ENCODE measurements around the gene MKNK1.
A peak's percentile ranks its signal among the peaks of the same experiment; 100 is the strongest.

MKNK1 gene

DNA sequence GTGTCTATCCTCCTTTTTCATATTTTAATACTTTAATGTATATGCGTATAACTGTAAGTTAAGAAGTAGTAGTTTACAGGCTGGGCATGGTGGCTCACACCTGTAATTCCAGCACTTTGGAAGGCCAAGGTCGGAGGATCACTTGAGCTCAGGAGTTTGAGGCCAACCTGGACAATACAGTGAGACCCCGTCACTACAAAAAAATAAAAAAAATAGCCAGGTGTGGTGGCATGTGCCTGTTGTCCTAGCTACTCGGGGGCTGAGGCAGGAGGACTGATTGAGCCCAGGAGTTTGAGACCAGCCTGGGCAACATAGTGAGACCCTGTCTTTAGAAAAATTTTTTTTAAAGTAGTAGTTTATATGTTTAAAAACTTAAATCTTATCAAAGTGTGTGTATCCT lies 41.7 kb upstream of the MKNK1 start:
- FAIRE-seq (no peak), DNase-seq (ENCODE audit: insufficient read length, low spot score) (no peak)
- TF ChIP-seq SPI1 (IDR thresholded peaks at IDR 0.05; ENCODE audit: low read depth, low read length): no peak

DNA sequence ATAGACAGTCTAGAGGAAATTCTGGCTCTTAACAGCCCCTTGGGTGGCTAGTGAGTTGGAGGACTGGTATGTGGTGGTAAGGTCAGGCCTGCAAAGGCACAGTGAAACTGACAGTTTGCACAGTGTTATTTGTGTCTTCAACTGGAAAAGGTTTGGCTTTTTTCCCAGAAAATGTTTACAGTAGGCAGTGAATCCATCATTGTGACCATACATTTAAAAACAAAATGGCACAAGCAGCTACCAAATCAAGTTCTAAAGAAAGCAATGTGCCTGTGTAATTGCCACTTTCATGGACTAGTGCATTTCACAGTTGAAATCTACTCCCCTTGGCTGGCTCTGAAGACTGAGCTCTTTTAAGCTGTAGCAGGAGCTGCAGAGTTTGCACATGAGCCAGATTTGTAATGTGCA lies 39.3 kb upstream of the MKNK1 start:
- DNase-seq (ENCODE audit: insufficient read length, low spot score): no peak
- FAIRE-seq: no peak

DNA sequence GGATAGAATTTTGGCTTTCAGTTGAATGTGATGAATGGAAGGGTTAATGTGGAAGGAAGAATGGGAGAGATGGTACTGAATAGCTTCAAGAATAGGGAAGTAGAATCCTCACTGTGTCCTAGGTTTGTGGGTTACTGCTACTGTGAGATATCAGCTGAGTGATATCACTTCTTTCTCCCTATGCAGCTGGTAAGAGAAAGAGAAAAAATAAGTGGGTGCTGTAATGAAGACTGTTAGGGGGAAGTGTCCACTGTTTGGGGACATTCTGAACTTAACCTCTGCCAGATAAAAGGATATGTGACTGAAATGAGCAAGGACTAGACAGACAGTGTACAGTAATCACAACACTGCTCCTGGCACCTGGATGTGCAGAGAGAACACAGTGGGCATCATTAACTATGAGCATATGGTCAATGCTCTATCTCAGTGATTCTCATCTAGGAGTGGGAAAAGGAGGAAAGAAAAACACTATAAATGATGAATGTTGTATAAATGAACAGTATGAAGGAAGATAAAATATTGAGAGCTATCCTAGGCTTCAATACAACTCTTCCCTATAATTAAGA lies 38.1 kb upstream of the MKNK1 start:
- DNase-seq (ENCODE audit: insufficient read length, low spot score): no peak
- FAIRE-seq: peak; percentile 28
- TF ChIP-seq POLR2AphosphoS5 (IDR thresholded peaks at IDR 0.05; ENCODE audit: low read depth, low read length) (no peak), SPI1 (IDR thresholded peaks at IDR 0.05; ENCODE audit: low read depth, low read length) (no peak), POU2F2 (IDR thresholded peaks at IDR 0.05; ENCODE audit: low read depth, low read length) (no peak), PAX5 (IDR thresholded peaks at IDR 0.05; ENCODE audit: insufficient read depth, low read length, severe bottlenecking) (no peak)

More for the DNA sequence above, 39.3 kb upstream of the MKNK1 start:
- TF ChIP-seq SPI1 (IDR thresholded peaks at IDR 0.05; ENCODE audit: low read depth, low read length) (no peak), POU2F2 (IDR thresholded peaks at IDR 0.05; ENCODE audit: low read depth, low read length) (no peak), POLR2A (IDR thresholded peaks at IDR 0.05; ENCODE audit: low read depth, low read length) (no peak), POLR2AphosphoS5 (IDR thresholded peaks at IDR 0.05; ENCODE audit: low read depth, low read length) (no peak), TAF1 (IDR thresholded peaks at IDR 0.05; ENCODE audit: low read depth, low read length) (no peak), PAX5 (IDR thresholded peaks at IDR 0.05; ENCODE audit: insufficient read depth, low read length, severe bottlenecking) (no peak)

DNA sequence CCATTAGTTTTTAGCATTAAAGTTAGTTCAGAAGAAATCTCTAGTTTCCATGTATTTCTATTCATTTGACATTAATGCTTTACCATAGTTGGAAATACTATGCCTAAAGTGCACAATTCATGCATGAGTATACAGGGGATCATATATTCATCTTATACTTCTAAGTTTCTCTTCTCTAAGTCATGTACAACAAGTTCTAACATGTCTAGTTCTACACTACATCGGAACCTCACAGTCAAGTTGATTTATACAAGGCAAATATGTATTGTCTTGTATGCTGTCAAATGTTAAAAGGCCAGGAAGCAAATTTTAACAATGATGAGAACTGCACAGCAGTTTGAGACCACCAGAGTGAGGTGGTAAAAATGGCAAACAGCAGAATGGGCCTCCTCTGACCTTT lies 35.5 kb upstream of the MKNK1 start:
- FAIRE-seq: no peak
- DNase-seq (ENCODE audit: insufficient read length, low spot score): no peak
- TF ChIP-seq PAX5 (IDR thresholded peaks at IDR 0.05; ENCODE audit: insufficient read depth, low read length, severe bottlenecking): no peak

- DNase-seq (ENCODE audit: insufficient read length, low spot score) (no peak), FAIRE-seq (no peak)
- no peak for TF ChIP-seq POLR2A (IDR thresholded peaks at IDR 0.05; ENCODE audit: low read depth, low read length)
- no peak for TF ChIP-seq TAF1 (IDR thresholded peaks at IDR 0.05; ENCODE audit: low read depth, low read length)
- TF ChIP-seq PAX5 (IDR thresholded peaks at IDR 0.05; ENCODE audit: insufficient read depth, low read length, severe bottlenecking): no peak
- TF ChIP-seq POLR2AphosphoS5 (IDR thresholded peaks at IDR 0.05; ENCODE audit: low read depth, low read length): no peak
- no peak for TF ChIP-seq POU2F2 (IDR thresholded peaks at IDR 0.05; ENCODE audit: low read depth, low read length)
- no peak for TF ChIP-seq SPI1 (IDR thresholded peaks at IDR 0.05; ENCODE audit: low read depth, low read length)
Observed at GRCh38 chr1:46638921-46639320, 34.9 kb upstream of the MKNK1 start.

DNA sequence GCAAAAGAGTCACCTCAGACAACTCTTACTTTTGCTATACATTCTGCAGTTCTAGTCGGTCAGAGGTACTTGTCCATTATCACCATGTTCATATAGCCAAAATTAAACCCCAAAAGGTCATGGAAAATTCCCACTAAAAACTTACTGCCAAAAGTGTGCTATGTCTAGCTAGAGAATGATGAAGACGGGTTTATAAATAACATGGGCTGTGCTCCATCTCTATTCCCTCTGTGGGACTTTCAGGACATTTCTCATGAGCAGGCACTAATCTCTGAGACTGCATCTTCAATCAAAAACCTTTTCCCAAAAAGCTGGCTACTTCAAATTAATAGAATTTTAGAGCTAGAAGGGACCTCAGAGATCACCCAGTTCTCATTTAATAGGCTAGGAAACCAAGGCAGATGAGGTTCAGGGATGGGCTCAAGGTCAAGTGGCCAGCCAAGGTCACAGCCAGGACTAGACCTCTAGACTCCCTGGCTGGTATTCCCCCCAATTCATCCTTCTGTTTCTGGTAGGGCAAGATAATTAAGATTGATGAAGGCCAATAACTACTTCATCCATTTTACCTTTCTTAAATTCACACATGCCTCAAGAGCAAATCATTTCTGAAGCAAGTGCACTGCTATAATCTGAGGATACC lies 33.5 kb upstream of the MKNK1 start:
- no peak for DNase-seq (ENCODE audit: insufficient read length, low spot score)

DNA sequence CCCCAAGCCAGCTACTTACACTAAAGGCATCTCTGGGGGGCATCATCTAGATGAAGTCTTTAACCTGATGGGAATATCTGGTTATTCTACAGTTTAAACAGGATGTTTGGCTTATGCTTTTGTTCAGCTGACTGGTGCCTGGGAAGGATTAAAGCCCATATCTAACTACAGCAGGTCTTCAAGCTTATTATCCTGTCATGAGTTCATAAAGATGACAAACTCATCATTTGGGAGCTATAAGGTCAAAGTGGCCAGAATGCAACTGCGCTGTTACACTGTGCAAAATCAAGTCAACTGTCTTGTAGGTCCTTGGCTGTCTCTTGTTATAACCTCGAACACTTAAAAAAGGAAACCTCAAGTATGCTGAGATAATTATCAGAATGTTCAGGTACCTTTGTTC lies 31.1 kb upstream of the MKNK1 start:
- no peak for DNase-seq (ENCODE audit: insufficient read length, low spot score)
- TF ChIP-seq POU2F2 (IDR thresholded peaks at IDR 0.05; ENCODE audit: low read depth, low read length) (no peak), POLR2AphosphoS5 (IDR thresholded peaks at IDR 0.05; ENCODE audit: low read depth, low read length) (no peak), POLR2A (IDR thresholded peaks at IDR 0.05; ENCODE audit: low read depth, low read length) (no peak), TAF1 (IDR thresholded peaks at IDR 0.05; ENCODE audit: low read depth, low read length) (no peak), PAX5 (IDR thresholded peaks at IDR 0.05; ENCODE audit: insufficient read depth, low read length, severe bottlenecking) (no peak), SPI1 (IDR thresholded peaks at IDR 0.05; ENCODE audit: low read depth, low read length) (no peak)
- no peak for FAIRE-seq

More for the DNA sequence above, 33.5 kb upstream of the MKNK1 start:
- TF ChIP-seq PAX5 (IDR thresholded peaks at IDR 0.05; ENCODE audit: insufficient read depth, low read length, severe bottlenecking) (no peak), TAF1 (IDR thresholded peaks at IDR 0.05; ENCODE audit: low read depth, low read length) (no peak), SPI1 (IDR thresholded peaks at IDR 0.05; ENCODE audit: low read depth, low read length) (no peak), POLR2AphosphoS5 (IDR thresholded peaks at IDR 0.05; ENCODE audit: low read depth, low read length) (no peak), POU2F2 (IDR thresholded peaks at IDR 0.05; ENCODE audit: low read depth, low read length) (no peak), POLR2A (IDR thresholded peaks at IDR 0.05; ENCODE audit: low read depth, low read length) (no peak)
- no peak for FAIRE-seq

DNA sequence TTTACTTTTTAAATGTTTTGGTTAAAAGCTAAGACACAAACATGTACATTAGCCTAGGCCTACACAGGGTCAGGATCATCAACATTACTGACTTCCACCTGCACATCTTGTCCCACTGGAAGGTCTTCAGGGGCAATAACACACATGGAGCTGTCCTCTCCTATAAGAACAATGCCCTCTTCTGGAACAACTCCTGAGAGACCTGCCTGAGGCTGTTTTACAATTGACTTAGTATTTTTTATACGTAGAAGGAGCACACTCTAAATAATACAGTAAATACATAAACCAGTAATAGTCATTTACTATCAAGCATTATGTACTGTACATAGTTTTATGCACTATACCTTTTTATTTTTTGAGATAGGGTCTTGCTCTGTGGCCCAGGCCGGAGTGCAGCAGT lies 26.7 kb upstream of the MKNK1 start:
- no peak for DNase-seq (ENCODE audit: insufficient read length, low spot score)

GRCh38 chr1:46623743-46624644 lies 19.9 kb upstream of the MKNK1 start:
- TF ChIP-seq POLR2AphosphoS5 (IDR thresholded peaks at IDR 0.05; ENCODE audit: low read depth, low read length): no peak
- no peak for TF ChIP-seq POLR2A (IDR thresholded peaks at IDR 0.05; ENCODE audit: low read depth, low read length)
- no peak for TF ChIP-seq SPI1 (IDR thresholded peaks at IDR 0.05; ENCODE audit: low read depth, low read length)
- TF ChIP-seq PAX5 (IDR thresholded peaks at IDR 0.05; ENCODE audit: insufficient read depth, low read length, severe bottlenecking): no peak
- TF ChIP-seq TAF1 (IDR thresholded peaks at IDR 0.05; ENCODE audit: low read depth, low read length): no peak
- TF ChIP-seq POU2F2 (IDR thresholded peaks at IDR 0.05; ENCODE audit: low read depth, low read length): no peak
- DNase-seq (ENCODE audit: insufficient read length, low spot score): no peak
- FAIRE-seq: no peak

More for the DNA sequence above, 26.7 kb upstream of the MKNK1 start:
- no peak for FAIRE-seq
- TF ChIP-seq PAX5 (IDR thresholded peaks at IDR 0.05; ENCODE audit: insufficient read depth, low read length, severe bottlenecking): no peak
- TF ChIP-seq TAF1 (IDR thresholded peaks at IDR 0.05; ENCODE audit: low read depth, low read length): no peak
- TF ChIP-seq POU2F2 (IDR thresholded peaks at IDR 0.05; ENCODE audit: low read depth, low read length): no peak
- no peak for TF ChIP-seq POLR2AphosphoS5 (IDR thresholded peaks at IDR 0.05; ENCODE audit: low read depth, low read length)

GRCh38 chr1:46622344-46622743 lies 18.3 kb upstream of the MKNK1 start:
- DNase-seq (ENCODE audit: insufficient read length, low spot score) (no peak), FAIRE-seq (no peak)
- TF ChIP-seq POLR2AphosphoS5 (IDR thresholded peaks at IDR 0.05; ENCODE audit: low read depth, low read length) (no peak), POLR2A (IDR thresholded peaks at IDR 0.05; ENCODE audit: low read depth, low read length) (no peak), TAF1 (IDR thresholded peaks at IDR 0.05; ENCODE audit: low read depth, low read length) (no peak), SPI1 (IDR thresholded peaks at IDR 0.05; ENCODE audit: low read depth, low read length) (no peak)
